HG03196 (cell line): ENCODE measurements around the gene EHD1.
"Not testable (repeated sequence)": the region's sequence is repeated elsewhere in the genome, so short reads cannot be mapped to it uniquely, and the experiment has no call there.

Experiments used
- ATAC-seq: cut with Tn5 transposase; IDR thresholded peaks from one replicate; pipeline ENCODE4 v1.9.1; 2021; ENCODE audit not compliant: unreplicated experiment

Gene EHD1

GRCh38 chr11:64859542-64860414 is 18.6 kb downstream of the EHD1 start:
- ATAC-seq: peak; percentile 64

GRCh38 chr11:64858467-64859263 is 19.8 kb downstream of the EHD1 start:
- peak; percentile 18 for ATAC-seq

DNA sequence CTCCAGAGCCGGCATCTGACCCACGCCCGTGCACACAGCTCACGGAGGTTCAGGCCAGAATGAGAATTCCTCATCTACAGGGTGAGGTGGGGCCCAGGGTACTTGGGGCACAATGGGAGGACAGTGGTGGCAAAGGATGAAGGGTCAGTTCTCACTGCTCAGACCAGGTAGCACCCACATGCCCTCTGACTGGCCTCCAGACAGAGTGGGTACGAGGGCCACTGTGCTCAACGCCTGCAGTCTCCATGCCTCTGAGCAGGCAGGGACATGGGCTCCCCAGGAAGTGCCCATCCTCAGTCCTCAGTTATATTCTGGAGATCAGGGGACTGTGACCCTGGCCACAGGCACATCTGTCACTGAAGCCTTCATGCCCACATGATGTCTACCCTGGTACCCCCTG is 20.9 kb downstream of the EHD1 start:
- no peak for ATAC-seq

DNA sequence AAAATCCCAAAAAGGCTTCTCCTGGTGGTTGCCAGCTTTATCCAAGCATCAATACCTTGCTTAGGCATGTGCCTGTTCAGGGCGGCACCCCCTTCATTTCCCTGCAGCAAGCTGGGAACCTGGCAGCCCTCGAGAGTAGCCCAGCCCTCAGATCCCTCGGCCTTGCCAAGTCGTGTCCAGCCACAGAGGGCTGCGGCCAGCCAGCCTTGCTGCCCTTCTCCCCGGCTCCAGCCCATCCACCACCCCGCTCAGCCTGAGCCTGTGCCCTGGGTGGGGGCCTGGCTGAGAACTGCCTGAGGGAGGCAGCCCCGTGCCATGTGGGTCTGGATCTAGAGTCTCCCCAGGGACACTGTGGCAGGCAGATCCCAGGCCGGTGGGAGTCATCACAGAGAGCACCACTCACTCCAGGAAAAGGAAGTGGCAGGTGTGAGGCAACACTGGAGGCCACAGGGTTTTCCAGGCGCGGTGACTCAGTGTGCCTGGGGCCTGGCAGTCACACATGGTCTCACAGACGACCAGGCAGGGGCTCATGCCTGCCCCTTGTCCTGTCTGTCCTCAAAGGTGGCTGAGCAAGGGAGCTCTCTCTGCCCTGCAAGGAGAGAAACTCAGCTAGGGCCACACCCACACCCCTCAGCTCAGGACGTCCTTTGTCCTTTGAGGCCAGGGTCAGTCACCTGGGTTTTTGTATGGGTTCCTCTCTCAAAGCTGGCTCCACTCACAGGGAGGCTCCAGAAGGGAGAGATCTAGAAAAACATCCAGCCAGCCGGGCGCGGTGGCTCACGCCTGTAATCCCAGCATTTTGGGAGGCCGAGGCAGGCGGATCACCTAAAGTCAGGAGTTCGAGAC is 21.8 kb downstream of the EHD1 start:
- no peak for ATAC-seq

- no peak for ATAC-seq
Measured at GRCh38 chr11:64855596-64856304, 22.7 kb downstream of the EHD1 start.

DNA sequence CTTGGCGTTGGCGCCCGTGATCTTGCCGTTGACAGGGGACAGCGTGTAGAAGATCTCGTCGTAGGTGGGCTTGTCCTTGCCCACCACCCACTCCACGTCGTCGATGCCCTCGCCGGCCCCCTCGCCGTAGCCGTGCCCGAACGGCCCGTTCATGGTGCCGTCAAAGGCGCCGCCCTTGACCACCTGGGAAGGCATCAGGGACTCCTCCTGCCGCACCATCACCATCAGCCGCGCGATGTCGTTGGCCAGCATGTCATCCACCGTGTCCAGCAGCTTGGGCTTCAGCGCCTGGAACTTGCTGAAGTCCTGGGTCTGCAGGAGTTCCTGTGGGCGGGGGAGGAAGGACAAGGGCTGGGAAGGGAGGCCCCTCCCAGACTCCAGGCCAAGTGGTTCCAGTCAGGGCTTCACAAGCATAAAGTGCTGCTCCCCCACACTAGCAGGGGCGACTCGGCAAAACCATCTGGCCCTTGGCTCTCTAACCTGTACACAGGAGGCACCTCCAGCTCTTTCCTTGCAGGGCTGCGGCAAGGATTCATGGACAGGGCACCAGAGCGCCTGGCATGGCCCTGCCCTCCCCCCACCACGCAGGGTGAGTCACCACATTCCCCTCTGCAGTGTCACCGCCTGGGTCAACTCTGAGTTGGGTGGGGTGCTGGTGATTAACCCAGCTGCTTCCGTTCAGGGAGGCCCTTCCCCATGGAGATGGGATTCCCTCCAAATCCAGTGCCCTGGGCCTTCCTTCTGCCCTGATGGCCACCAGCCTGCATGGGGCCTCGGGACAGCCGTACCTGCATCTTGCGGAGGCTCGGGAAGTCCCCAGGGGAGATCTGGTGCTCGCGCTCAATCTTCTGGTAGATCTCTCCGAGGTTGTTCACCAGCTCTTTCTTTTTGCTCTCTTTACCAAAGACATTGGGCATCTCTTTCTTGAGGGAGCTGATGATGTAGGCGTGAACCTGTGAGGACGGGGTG is 23.6 kb downstream of the EHD1 start:
- ATAC-seq: no peak

- ATAC-seq: no peak
Measured at GRCh38 chr11:64854157-64854533, 24.3 kb downstream of the EHD1 start.

DNA sequence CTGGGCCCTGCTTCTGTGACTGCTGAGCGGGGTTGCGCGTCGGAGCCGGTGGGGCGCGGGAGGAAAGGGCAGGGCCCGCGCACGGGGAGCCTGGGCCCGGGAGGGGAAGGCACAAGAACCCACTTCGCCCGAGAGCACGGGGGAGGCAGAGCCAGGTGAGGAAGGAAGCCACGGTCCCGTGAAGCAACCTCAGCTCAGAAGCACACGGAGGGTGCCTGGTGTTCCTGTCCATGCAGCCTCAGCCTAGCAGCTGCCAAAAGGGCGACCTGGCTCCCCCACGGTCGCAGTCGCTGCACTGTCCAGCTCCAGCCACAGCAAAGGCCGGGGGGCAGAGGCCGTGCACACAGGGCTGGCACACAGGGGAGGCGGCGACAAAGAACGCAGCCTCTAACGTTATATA is 24.7 kb downstream of the EHD1 start:
- no peak for ATAC-seq

GRCh38 chr11:64852804-64853509 is 25.5 kb downstream of the EHD1 start:
- ATAC-seq: no peak

DNA sequence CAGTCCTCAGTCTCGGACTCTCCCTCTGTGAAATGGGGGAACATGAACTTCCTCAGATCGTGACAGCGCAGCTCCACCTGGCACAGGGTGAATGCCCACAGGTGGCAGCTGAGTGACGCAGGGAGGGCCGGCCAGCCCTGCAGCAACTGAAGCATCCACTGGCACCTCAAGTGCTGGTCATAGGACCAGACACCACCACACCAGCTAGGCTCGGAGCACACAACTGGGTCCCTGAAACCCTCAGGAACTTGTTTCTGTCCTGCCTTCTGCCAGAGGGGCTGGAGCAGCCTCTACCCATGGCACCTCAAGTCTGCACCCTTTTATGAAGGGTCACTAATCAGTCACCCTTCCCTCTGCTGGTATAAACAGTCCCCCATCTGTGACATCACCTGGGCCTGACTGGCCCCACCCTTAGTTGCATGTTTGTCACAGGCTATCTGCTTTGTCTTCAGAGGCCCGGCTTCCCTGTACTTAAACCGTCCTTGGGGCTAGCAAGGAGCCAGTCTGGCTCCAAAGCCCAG is 26.5 kb downstream of the EHD1 start:
- peak; percentile 19 for ATAC-seq

DNA sequence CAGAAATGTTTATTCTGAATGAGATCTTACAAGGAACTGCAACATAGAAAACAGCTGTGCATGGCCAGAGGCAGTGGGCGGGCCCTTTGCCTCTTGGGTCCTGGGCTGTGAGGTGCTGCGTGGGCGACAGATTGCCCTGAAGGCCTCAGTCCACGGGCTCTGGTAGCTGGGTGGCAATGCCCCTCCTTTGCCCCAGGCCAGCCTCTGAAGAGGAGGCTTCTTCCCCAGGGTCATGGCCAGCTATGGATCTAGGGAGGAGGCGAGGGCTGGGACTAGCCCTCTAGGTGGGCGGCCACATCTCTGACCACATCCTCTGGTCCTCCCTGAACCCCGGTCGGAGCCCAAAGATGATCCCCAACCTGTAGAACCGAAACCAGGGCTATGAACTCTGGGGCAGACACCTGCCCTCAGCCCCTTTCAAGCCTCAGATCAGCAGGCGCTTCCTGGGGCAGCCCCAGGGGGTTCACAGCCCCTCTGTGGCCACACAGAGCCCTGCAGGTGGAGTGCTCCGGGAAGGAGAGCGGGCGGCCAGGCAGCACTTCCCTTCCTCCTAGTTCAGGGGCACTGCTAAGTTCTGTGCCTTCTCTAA is 27.3 kb downstream of the EHD1 start:
- ATAC-seq: peak; percentile 44

GRCh38 chr11:64849598-64850356 is 28.6 kb downstream of the EHD1 start:
- no peak for ATAC-seq

DNA sequence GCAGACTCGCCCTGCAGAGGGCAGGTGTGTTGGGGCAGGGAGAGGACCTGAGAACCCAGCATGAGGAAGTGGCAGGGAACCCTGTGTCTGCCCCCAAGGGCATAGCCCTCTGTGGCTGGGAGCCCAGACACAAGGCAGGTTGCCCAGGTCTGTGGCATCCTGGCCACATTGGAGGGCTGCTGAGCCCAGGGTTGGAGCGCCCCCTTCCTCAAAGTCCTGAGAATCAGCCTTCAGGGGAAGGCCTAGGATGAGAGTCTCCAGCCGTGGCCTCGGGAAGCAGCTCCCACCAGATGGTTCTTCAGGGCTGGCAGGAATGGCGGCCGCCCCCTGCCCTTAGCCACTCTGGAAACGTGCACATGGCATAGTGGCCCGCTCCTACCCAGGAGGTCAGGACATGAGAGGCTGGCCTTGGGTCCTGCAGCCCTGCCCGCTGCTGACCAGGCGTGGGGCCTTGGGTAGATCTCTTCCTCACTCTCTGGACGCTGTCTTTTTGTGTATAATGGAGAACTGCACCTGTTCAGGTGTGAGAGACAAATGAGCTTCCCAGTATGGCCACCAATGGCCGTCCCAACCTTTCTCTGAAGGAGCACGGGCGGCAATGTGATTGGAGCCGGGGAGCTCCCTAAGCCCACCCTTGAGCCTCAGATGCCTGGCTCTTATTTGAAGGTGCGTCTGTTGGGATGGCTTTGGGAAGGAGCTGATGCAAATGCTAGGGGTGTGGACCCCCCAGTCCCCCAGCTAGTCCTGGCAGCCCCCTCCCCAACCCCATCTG is 29.4 kb downstream of the EHD1 start:
- ATAC-seq: no peak

DNA sequence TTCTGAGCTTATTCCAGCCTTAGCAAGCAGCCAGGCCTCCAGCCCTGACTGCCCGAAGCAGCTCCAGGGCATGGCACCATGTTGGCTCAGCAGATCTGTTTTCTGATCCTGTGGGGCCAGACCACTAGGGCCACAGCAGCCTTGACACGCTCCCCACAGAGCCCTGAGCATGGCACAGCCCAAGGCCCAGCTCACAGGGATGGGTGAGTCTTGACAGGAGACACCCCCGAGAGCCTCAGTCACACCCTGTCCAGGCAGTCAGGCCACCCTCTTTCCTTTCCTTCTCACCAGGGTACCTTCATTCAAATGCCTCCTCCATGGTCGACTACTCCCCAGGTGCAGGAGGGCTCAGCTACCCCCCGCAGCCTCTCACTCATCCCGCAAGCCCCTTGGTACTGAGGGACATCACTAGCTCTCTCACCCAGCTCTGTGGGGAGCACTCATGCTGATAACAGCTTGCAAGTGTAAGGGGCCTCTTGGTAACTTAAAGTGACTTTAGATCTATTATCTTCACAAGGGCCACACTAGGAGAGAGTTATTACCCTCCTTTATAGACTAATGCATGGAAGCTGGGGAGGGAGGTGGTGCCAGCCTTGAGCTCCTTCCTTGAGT is 30.1 kb downstream of the EHD1 start:
- no peak for ATAC-seq

DNA sequence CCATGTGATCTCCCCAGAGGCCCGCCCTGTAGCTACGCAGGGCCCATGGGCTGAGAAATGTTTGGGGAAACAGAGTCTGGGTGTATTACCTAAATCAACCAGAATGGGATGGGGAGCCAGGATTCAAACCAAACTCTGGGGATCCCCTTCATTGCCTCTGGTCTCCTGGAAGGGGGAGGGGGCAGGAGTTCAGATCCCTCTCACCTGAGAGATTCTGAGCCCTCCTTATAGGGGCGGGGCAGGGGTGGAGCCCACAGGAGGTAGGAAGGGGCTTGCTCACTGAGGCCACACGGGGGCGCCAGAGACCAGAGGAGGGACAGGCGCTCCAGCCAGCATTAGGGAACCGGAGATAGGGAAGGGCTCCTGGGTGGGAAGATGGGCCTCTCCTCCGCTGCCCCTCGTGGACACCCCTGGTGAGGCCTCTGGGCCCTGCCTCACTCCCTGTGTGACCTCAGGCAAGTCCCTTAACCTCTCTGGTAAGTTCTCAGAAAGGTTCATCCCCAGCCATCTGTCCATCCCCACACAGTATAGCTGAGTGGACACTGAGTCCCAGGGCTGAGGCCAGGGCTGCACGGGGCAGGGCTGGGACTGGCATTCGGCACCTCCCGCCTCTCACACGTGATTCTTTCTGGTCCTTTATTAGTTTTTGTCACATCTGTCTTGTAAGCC is 31.3 kb downstream of the EHD1 start:
- peak; percentile 22 for ATAC-seq

DNA sequence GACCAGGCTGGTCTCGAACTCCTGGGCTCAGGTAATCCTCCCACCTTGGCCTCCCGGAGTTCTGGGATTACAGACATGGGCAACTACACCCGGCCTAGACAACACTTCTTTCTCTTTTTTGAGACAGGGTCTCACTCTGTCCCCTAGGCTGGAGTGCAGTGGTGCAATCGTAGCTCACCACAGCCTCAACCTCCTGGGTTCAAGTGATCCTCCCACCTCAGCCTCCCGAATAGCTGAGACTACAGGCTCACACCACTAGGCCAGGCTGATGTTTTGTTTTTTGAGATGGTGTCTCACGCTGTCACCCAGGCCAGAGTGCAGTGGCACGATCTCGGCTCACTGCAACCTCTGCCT is 32.7 kb downstream of the EHD1 start:
- not testable (repeated sequence) for ATAC-seq
